Measurements from ENCODE around the gene FER.
A peak's percentile ranks its signal among the peaks of the same experiment; 100 is the strongest.
"Not testable (repeated sequence)": the region's sequence is repeated elsewhere in the genome, so short reads cannot be mapped to it uniquely, and the experiment has no call there.

Gene FER

GRCh38 chr5:109035436-109035835 lies 287.7 kb downstream of the FER start:
- peak; percentile 32 to 39 for DNase-seq (ENCODE audit: low read depth in 2 of 2)

DNA sequence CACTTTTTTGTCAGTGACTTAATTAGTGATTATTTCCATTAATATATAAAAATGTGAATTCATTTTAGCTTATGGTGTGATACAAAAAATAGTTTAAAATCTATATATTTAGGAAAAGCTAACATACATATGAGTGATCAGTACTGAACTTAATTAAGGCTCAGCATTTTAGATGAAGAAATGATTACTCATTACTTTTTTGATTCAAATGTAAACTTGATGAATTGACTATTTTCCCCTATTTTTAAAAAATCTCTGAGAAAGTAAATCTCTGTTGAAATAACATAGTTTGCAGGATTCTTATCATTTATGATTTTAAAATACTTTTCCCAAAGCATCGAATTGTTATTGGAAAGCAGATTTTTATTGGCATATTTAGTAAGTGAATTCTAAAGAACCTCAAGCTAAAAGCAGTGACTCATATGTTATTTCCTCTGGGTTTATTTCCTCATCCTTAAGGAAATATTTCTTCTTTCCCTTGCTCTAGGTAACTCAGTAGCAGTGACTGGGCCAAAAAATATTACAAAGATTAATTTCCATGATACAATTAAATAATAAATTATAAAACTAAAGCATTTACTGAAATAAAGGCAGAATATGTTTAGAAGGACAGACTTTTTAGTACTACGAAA lies 290.6 kb downstream of the FER start:
- DNase-seq (ENCODE audit: low read depth in 2 of 2), result no peak

DNA sequence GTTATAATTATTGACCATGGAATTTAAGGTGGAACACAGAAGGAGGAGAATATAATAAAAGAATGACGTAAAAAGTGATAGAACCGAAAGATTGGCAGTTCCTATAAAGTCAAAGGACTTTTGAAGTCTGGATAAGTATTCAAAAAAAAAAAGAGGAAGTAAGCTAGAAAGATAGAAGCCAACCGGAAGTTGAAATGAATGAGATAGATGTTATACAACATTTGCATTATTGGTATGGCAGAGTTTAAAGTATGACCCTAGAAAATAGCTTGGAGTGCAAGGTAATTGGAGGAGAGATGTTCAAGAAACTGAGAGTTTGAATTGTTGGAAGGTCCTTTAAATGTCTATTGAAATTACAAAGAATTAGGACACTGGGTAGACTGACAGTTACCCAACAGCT lies 293.6 kb downstream of the FER start:
- no peak for DNase-seq (ENCODE audit: low read depth in 2 of 2)

DNA sequence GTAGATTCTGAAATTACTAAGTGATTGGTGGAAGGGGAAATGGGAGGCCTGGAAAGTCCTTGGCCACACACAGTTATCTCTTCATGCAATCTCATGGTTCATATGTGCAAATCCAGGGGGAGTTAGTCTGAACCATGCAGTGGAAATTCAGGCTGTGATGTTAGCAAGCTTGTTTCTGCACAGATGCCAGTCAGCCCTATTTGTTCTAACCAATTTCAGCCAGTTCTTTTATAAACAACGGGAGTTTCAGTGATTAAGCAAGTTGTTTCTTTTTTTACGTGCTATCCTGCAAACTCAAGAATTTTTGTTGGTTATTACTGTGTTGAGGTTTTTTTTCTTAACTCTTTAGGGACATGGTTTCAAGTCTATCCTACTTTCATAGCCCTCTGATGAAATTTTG lies 298.0 kb downstream of the FER start:
- no peak for DNase-seq (ENCODE audit: low read depth in 2 of 2)

- DNase-seq (ENCODE audit: low read depth in 2 of 2), result no peak
These were observed 301.9 kb downstream of the FER start for GRCh38 chr5:109049565-109049964.

GRCh38 chr5:109050321-109050720 lies 302.6 kb downstream of the FER start:
- DNase-seq (ENCODE audit: low read depth in 2 of 2), result not testable (repeated sequence)

DNA sequence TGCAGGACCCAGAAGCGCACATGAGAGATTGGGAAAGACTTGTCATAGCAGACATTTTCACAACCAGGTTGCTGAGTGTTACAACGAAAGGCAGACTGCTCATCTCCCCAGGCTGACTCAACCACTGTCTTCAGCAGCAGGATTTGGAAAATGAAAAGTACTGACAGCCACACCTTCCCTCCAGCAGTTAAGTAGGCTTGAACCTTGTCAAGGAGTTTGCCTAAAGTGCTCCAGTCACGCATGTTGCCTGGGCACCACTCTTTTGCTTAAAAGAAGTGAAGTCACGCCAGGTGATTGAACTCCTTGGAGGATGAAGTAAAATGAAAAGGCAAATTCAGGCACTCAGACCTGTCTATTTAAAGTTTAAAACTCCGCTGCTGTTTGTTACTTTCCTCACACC lies 304.5 kb downstream of the FER start:
- DNase-seq (ENCODE audit: low read depth in 2 of 2), result not testable (repeated sequence)

DNA sequence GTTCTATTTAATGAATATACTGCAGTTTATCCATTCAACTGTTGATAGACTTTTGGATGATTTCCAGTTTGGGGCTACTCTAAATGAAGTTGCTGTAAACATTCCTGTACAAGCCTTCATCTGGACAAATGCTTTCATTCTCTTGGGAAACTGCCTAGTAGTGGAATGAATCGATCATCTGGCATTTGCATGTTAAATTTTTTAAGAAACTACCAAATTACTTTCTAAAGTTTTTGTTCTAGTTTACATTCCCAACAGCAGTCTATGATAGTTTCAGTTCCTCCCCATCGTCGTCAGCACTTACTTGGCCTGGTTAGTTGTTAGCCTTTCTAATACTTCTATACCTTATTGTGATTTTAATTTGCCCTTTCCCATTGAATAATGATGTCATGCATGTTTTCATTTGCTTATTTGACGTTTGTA lies 306.3 kb downstream of the FER start:
- peak; percentile 90 to 91 for DNase-seq (ENCODE audit: low read depth in 2 of 2)

- no peak for DNase-seq (ENCODE audit: low read depth in 2 of 2)
These were observed 312.8 kb downstream of the FER start for GRCh38 chr5:109060378-109061025.

DNA sequence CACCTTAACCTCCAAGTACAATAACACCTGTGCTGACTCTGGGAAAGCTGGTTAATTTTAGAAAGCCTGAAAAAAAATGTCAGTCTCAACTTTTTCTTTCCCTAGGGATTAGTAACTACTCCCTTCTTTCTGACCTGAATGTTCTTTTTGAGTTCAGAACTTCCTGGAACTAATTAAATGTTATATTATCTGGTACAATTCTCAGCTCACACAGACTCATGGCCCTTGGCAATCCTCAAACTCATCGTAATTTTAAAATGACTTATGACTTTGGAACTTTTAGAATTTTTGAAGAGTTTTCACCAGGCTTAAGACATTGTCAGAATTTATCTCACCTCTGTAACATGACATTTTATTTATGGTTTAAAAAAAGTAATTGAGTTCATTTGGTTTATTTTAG lies 315.0 kb downstream of the FER start:
- peak; percentile 12 to 16 for DNase-seq (ENCODE audit: low read depth in 2 of 2)

- DNase-seq (ENCODE audit: low read depth in 2 of 2), result no peak
These were observed 315.5 kb downstream of the FER start for GRCh38 chr5:109063223-109063622.

DNA sequence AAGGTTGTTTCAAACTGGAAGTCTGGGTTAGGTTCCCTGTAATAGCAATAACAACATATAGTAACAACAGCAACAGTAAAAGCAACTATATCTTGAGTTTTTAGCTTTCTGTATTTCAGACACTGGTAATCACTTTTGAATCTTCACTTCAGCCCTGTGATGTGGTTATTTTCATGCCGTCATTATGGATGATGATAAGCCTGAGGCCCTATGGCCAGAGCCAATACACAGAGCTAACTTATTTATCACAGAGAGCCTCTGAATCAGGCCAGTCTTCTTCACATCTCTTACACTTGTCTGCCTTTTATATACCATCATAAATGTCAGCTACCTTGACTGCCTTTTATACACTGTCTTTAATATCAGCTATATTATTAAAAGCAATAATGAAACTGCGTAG lies 329.0 kb downstream of the FER start:
- no peak for DNase-seq (ENCODE audit: low read depth in 2 of 2)

- DNase-seq (ENCODE audit: low read depth in 2 of 2), result no peak
These were observed 330.8 kb downstream of the FER start for GRCh38 chr5:109078448-109078847.

- no peak for DNase-seq (ENCODE audit: low read depth in 2 of 2)
These were observed 332.8 kb downstream of the FER start for GRCh38 chr5:109080481-109080880.

DNA sequence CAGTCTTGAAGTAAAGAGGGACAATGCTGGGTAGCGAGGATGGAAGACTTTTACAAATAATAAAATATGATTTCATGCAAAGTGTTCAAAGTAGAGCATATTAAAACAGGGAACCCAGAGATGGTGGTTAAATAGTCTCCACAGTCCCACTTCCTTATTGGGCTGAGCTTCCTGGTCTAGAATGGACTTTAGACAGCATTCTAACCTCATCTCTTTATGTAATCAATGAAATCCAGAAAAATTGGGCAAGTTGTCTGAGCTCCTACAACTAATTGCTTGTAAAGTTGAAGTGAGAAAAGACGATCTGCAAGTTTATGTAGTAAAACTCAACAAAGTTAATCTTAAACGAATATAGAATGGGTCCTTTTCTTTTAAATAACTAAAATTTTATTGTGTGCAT lies 333.2 kb downstream of the FER start:
- no peak for DNase-seq (ENCODE audit: low read depth in 2 of 2)

- DNase-seq (ENCODE audit: low read depth in 2 of 2), result no peak
These were observed 336.2 kb downstream of the FER start for GRCh38 chr5:109083937-109084336.

GRCh38 chr5:109089191-109089590 lies 341.5 kb downstream of the FER start:
- no peak for DNase-seq (ENCODE audit: low read depth in 2 of 2)

DNA sequence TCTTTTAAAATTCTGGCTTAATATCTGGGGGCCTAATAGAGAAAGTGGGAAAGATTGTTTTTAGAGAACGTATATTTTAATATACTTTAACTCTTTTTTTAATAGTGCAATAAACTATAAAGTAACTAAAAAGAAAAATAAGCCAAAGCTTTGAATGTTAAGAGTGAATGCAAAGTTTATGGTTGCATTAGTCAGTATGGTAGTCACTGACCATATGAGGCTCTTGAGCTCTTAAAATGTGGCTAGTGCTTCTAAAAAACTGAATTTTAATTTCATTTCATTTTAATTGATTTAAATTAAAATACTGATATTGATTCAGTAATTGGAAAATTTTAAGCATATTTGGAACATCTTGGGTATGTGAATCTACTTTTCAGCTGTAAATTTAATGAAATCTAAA lies 351.4 kb downstream of the FER start:
- no peak for DNase-seq (ENCODE audit: low read depth in 2 of 2)

GRCh38 chr5:109100971-109101370 lies 353.3 kb downstream of the FER start:
- no peak for DNase-seq (ENCODE audit: low read depth in 2 of 2)

- DNase-seq (ENCODE audit: low read depth in 2 of 2), result no peak
These were observed 354.5 kb downstream of the FER start for GRCh38 chr5:109102096-109102690.

GRCh38 chr5:109105631-109106267 lies 358.1 kb downstream of the FER start:
- DNase-seq (ENCODE audit: low read depth in 2 of 2), result peak; percentile 85 to 89

DNA sequence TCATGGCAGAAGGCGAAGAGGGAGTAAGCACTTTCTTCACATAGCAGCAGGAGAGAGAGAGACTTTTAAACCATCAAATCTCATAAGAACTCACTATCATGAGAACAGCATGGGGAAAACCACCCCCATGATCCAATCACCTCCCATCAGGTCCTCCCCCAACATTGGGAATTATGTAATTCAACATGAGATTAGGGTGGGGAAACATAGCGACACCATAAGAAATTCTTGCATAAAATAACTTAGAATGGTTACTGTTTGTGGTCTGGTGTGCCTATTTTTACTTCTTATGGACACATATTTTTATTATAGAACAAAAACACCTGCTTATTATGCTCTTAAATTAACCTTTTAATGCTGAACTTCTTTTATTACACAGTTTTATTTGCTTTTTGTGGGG lies 364.0 kb downstream of the FER start:
- no peak for DNase-seq (ENCODE audit: low read depth in 2 of 2)

DNA sequence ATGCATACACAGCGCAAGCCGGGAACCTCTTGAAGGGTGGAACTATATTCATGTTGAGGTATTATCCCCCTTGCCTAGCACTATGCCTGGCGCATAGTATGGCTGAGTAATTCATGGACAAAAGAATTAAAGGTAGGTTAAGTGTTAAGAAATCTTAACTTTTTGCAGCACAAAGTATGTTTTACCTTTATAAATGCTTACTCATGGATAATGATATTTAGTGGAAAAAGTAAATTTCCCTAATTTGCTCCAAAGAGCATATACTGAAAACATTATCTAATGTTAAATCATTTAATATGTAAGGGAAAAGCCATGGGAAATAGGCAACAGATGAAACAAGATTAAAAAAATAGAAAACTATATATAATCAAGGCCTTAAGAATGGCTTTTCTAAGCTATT lies 365.9 kb downstream of the FER start:
- no peak for DNase-seq (ENCODE audit: low read depth in 2 of 2)

Measured in fibroblast of skin of left quadriceps (primary cell).